ENCODE data around the gene FAM185A. TPM values are rescaled to one million over a fixed set of nuclear protein-coding genes. Genes with fewer than 3 reads are reported as not detected.

The FAM185A gene
- total RNA-seq, 4 donors from 2014 or later, result 12.7 to 20.2 (median 17.4) TPM

DNA sequence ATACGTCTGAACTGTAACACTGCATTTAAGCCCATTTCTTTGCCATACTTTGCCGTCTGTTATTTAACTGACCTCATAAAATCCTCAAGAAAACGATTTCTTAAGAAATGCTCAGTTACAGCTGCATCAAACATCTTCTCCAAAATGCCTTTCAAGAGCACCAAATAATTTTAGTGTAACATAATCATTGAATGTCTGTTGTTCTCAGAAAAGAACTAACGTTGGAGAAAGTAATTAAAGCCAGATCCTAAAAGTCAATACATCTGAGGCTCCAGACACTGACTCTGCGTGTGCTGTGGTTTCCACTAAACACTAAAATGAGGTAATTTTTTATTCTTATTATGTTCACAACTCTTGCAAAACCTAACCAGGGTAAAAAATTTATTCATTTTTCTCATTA lies 100.3 kb downstream of the FAM185A start:
- Histone ChIP-seq H3K9me3 (no peaks in the 10 kb centered on the region), H3K4me3 (no peak overlapping the region), H3K27ac (no peak overlapping the region), H3K27me3 (no peaks in the 10 kb centered on the region), H3K36me3 (no peaks in the 10 kb centered on the region), H3K4me1 (no peaks in the 10 kb centered on the region)
- no peak for DNase-seq
- 83% methylated on average over 5 of the region's 5 CpGs for WGBS, 2 donors (ENCODE audit: low coverage in 1 of 2)
- in situ Hi-C loops (cut with MboI; ENCODE audit: low pct_ligation_motif_present in 1 of 4, low pct_unique_long_range_greater_than_20kb in 1 of 4, low sequenced_read_pairs in 3 of 4), result no loop called here
- no peak for TF ChIP-seq POLR2AphosphoS5 (IDR thresholded peaks at IDR 0.05)
- TF ChIP-seq EP300 (IDR thresholded peaks at IDR 0.05; ENCODE audit: low read depth), result no peak
- TF ChIP-seq, protein P1, sequence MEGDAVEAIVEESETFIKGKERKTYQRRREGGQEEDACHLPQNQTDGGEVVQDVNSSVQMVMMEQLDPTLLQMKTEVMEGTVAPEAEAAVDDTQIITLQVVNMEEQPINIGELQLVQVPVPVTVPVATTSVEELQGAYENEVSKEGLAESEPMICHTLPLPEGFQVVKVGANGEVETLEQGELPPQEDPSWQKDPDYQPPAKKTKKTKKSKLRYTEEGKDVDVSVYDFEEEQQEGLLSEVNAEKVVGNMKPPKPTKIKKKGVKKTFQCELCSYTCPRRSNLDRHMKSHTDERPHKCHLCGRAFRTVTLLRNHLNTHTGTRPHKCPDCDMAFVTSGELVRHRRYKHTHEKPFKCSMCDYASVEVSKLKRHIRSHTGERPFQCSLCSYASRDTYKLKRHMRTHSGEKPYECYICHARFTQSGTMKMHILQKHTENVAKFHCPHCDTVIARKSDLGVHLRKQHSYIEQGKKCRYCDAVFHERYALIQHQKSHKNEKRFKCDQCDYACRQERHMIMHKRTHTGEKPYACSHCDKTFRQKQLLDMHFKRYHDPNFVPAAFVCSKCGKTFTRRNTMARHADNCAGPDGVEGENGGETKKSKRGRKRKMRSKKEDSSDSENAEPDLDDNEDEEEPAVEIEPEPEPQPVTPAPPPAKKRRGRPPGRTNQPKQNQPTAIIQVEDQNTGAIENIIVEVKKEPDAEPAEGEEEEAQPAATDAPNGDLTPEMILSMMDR (IDR thresholded peaks at IDR 0.05), result no peak
- no peak for TF ChIP-seq POLR2A (IDR thresholded peaks at IDR 0.05)
- intact Hi-C loops (cut with DNase I; ENCODE audit: low total_unique reads), result no loop called here

DNA sequence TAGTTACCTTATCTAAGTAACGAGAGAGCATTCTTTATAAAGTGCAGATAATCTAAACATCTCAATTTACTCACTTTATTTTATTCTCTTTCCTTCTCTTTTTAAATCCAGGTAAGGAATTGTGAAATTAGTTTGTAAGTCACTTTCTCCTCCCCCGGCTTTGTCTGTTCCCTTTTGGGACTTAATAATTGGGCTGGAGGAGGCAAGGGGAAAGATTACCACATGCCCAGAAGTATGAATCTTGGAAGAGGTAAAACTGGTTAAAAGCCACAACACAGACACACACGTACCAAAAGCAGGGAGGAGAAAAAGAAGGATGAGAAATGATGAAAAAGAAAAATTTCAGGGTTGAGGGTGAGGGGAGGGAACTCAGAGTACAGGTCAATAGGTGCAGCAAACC lies 100.7 kb downstream of the FAM185A start:
- TF ChIP-seq POLR2AphosphoS5 (IDR thresholded peaks at IDR 0.05), result no peak
- TF ChIP-seq, protein P1 (IDR thresholded peaks at IDR 0.05), result no peak
- TF ChIP-seq EP300 (IDR thresholded peaks at IDR 0.05; ENCODE audit: low read depth), result no peak
- TF ChIP-seq POLR2A (IDR thresholded peaks at IDR 0.05), result no peak
- DNase-seq, result no peak
- Histone ChIP-seq H3K27ac (no peak overlapping the region), H3K27me3 (no peaks in the 10 kb centered on the region), H3K4me1 (no peaks in the 10 kb centered on the region), H3K9me3 (no peaks in the 10 kb centered on the region), H3K36me3 (no peaks in the 10 kb centered on the region), H3K4me3 (no peak overlapping the region)
- WGBS, 2 donors (ENCODE audit: low coverage in 1 of 2), result 90% methylated on average over 3 of the region's 3 CpGs
- intact Hi-C loops (cut with DNase I; ENCODE audit: low total_unique reads), result no loop called here
- in situ Hi-C loops (cut with MboI; ENCODE audit: low pct_ligation_motif_present in 1 of 4, low pct_unique_long_range_greater_than_20kb in 1 of 4, low sequenced_read_pairs in 3 of 4), result no loop called here

DNA sequence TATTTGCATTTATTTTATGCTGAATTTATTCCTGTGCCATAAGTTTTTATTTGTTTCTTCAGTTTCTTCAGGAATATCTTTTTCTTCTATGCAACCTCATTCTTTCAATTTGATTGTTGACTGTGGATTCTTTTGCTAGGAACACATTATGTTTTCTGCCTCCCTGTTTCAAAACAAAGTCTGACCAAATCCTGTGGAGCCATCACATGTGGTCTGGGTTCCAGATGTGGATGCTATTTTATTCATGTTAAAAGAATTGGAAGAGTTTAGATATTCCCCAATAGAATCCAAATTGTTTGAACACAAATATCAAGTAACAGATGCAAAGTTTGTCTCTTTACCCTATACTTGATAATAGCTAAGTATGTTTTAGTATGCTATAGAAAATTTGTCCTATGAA lies 107.2 kb downstream of the FAM185A start:
- TF ChIP-seq EP300 (IDR thresholded peaks at IDR 0.05; ENCODE audit: low read depth), result no peak
- TF ChIP-seq POLR2AphosphoS5 (IDR thresholded peaks at IDR 0.05), result no peak
- TF ChIP-seq, protein P1 (IDR thresholded peaks at IDR 0.05), result no peak
- TF ChIP-seq POLR2A (IDR thresholded peaks at IDR 0.05), result no peak
- intact Hi-C loops (cut with DNase I; ENCODE audit: low total_unique reads) (no loop called here), in situ Hi-C loops (cut with MboI; ENCODE audit: low pct_ligation_motif_present in 1 of 4, low pct_unique_long_range_greater_than_20kb in 1 of 4, low sequenced_read_pairs in 3 of 4) (no loop called here)
- H3K27me3 ChIP-seq, result no peaks in the 10 kb centered on the region
- no peak for DNase-seq
- H3K36me3 ChIP-seq, result no peaks in the 10 kb centered on the region
- H3K4me3 ChIP-seq, result no peak overlapping the region
- H3K4me1 ChIP-seq, result peaks cover 0 to 11% (median 4%) of the 10 kb centered on the region in 4 donors
- no peak overlapping the region for H3K27ac ChIP-seq
- no peaks in the 10 kb centered on the region for H3K9me3 ChIP-seq

Small RNAs within 50 kb of the gene (small RNA-seq; reads per million reads assigned to genes)
- 0 reads per million in 4 donors for gene RNU6-1136P

Other genes with a start within 250 kb of the FAM185A start
- 10 to 100 TPM; 10.9 to 41.9 (median 19.8) TPM for gene RASA4B, start 231.2 kb upstream of the FAM185A start, total RNA-seq
- gene UPK3BL2, start 205.3 kb upstream of the FAM185A start, total RNA-seq, result 100 to 1,000 TPM in 1 of 4 donors, 10 to 100 TPM in 2, 1 to 10 TPM in 1; 7.8 to 116 (median 30.4) TPM
- gene SPDYE2, start 197.8 kb upstream of the FAM185A start, total RNA-seq, result not detected
- 10 to 100 TPM; 29.8 to 51.3 (median 34.2) TPM for gene POLR2J3, start 176.4 kb upstream of the FAM185A start, total RNA-seq
- gene RASA4, start 132.2 kb upstream of the FAM185A start, total RNA-seq, result 10 to 100 TPM; 10.9 to 97.3 (median 30.7) TPM
- 10 to 100 TPM; 20.2 to 92.0 (median 48.2) TPM for gene UPK3BL1, start 106.2 kb upstream of the FAM185A start, total RNA-seq
- not detected for gene SPDYE2B, start 98.7 kb upstream of the FAM185A start, total RNA-seq
- 1 to 10 TPM; 1.1 to 6.7 (median 5.2) TPM for gene POLR2J2, start 77.3 kb upstream of the FAM185A start, total RNA-seq
- 1 to 10 TPM in 3 of 4 donors, not detected in 1; 1.4 to 5.8 (median 2.2) TPM for gene LRRC17, start 164.0 kb downstream of the FAM185A start, total RNA-seq